Activated T-helper 17 cell treated with anti-CD3 and anti-CD28 coated beads, Interleukin-2, amount 50 U/mL, for 72 hours (primary cell): ENCODE results near the gene SDF2. TPM values are rescaled to one million over a fixed set of nuclear protein-coding genes. Genes with fewer than 3 reads are reported as not detected.
"Not testable (repeated sequence)": the region's sequence is repeated elsewhere in the genome, so short reads cannot be mapped to it uniquely, and the experiment has no call there.

Experiments
- ATAC-seq: fragments of 150-1000 bp; cut with Tn5 transposase; replicated peaks from 2 replicates; pipeline ENCODE4 v1.10.0; 2021; ENCODE audit warnings: mild to moderate bottlenecking, moderate library complexity
- H3K27ac Mint-ChIP-seq: one replicate; pipeline ENCODE4 v1.8.0; 2022; ENCODE audit warnings: mixed read lengths
- H3K27me3 Mint-ChIP-seq: one replicate; pipeline ENCODE4 v1.8.0; 2022; ENCODE audit warnings: mixed read lengths
- H3K36me3 Mint-ChIP-seq: one replicate; pipeline ENCODE4 v1.8.0; 2022; ENCODE audit warnings: low read depth, mild to moderate bottlenecking, mixed read lengths
- H3K4me1 Mint-ChIP-seq: one replicate; pipeline ENCODE4 v1.8.0; 2022; ENCODE audit warnings: mixed read lengths
- H3K4me3 Mint-ChIP-seq: one replicate; pipeline ENCODE4 v1.8.0; 2022; ENCODE audit warnings: mild to moderate bottlenecking, mixed read lengths
- H3K9me3 Mint-ChIP-seq: one replicate; pipeline ENCODE4 v1.8.0; 2022; ENCODE audit warnings: mixed read lengths
- total RNA-seq, 2 donors: library from RNA; stranded (reverse); gene quantifications; one replicate each; pipeline ENCODE4 v1.2.3, GENCODE V29; 2022

Gene SDF2
- total RNA-seq, 2 donors from 2014 or later = 48.3 to 48.6 TPM

GRCh38 chr17:28658766-28659496, 2.8 kb downstream of the SDF2 start:
- not testable (repeated sequence) for H3K4me3 Mint-ChIP-seq, H3K27me3 Mint-ChIP-seq, H3K27ac Mint-ChIP-seq, ATAC-seq, H3K9me3 Mint-ChIP-seq
- Mint-ChIP-seq H3K4me1 (peaks cover 32% of the 10 kb centered on the region), H3K36me3 (peaks cover 70% of the 10 kb centered on the region)

GRCh38 chr17:28658342-28658741, 3.4 kb downstream of the SDF2 start:
- Mint-ChIP-seq H3K36me3 (peaks cover 70% of the 10 kb centered on the region), H3K4me1 (peaks cover 26% of the 10 kb centered on the region)
- not testable (repeated sequence) for H3K27ac Mint-ChIP-seq, ATAC-seq, H3K4me3 Mint-ChIP-seq, H3K9me3 Mint-ChIP-seq, H3K27me3 Mint-ChIP-seq

DNA sequence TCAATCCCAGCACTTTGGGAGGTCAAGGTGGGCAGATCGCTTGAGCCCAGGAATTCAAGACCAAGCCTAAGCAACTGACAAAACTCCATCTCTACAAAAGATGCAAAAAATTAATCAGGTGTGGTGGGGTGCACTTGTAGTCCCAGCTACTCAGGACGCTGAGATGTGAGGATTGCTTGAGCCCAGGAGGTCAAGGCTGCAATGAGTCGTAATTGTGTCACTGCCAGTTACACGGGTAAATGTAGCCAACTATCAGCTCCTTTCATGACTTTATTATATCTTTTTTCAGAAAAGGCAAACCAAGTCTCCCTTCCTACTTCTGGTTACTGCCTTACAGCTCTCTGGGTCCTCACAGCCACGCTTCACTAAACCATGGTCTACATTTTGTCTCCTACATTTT, 4.0 kb downstream of the SDF2 start:
- peaks cover 70% of the 10 kb centered on the region for H3K36me3 Mint-ChIP-seq
- peaks cover 24% of the 10 kb centered on the region for H3K4me1 Mint-ChIP-seq
- no peak for ATAC-seq
- no peak overlapping the region for H3K4me3 Mint-ChIP-seq
- H3K27me3 Mint-ChIP-seq = no peaks in the 10 kb centered on the region
- no peaks in the 10 kb centered on the region for H3K9me3 Mint-ChIP-seq
- H3K27ac Mint-ChIP-seq = no peak overlapping the region

DNA sequence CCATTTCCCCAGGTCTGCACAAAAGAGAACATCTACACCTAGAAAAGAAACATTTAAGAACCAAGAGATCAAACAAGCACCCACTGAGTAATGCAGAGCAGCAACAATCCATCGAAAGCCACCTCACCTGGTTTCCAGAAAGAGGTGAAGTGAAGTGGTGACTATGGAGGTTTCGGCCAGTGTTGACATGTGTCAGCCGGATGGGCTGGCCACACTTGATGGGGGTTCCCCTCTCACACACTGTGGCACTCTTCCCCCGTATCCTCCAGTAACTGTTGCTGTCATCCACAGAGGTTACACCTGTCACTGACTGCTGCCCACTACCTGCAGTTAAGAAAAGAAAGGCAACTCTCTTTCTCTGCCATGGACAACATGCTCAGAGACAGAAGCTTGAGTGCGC, 6.5 kb downstream of the SDF2 start:
- no peak overlapping the region for H3K4me3 Mint-ChIP-seq
- H3K36me3 Mint-ChIP-seq = peaks cover 71% of the 10 kb centered on the region
- no peaks in the 10 kb centered on the region for H3K27me3 Mint-ChIP-seq
- H3K9me3 Mint-ChIP-seq = no peaks in the 10 kb centered on the region
- H3K27ac Mint-ChIP-seq = peak overlapping the region; percentile 21
- peak; percentile 90 for ATAC-seq
- H3K4me1 Mint-ChIP-seq = peaks cover 18% of the 10 kb centered on the region

DNA sequence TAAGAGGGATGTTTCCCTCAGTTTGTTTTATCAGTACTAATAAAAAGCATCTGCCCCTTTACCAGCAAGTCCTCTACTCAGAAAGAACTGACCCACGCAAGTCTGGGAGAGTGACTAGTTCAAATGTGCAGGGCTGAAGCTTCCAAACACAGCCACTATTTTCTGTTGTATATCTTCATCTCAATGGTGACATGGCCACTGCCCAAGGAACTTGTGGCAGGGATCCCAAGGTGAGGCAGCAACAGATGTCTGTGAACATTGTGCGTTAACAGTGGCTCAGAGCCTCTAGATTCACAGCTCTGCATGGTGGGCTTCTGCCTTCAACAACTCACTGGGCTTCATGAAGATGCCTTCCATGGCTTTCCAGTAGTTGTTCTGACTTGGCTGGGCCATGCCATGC, 13.0 kb downstream of the SDF2 start:
- ATAC-seq = no peak

GRCh38 chr17:28646039-28646754, 15.5 kb downstream of the SDF2 start:
- Mint-ChIP-seq H3K4me1 (peaks cover 30% of the 10 kb centered on the region), H3K27ac (peak overlapping the region; percentile 89), H3K27me3 (no peaks in the 10 kb centered on the region), H3K36me3 (peaks cover 60% of the 10 kb centered on the region), H3K9me3 (no peaks in the 10 kb centered on the region), H3K4me3 (peak overlapping the region; percentile 98)
- no peak for ATAC-seq

More for the DNA sequence above, 13.0 kb downstream of the SDF2 start:
- H3K27me3 Mint-ChIP-seq = no peaks in the 10 kb centered on the region
- H3K9me3 Mint-ChIP-seq = no peaks in the 10 kb centered on the region
- peaks cover 24% of the 10 kb centered on the region for H3K4me1 Mint-ChIP-seq
- peak overlapping the region; percentile 42 for H3K27ac Mint-ChIP-seq
- H3K36me3 Mint-ChIP-seq = peaks cover 57% of the 10 kb centered on the region
- no peak overlapping the region for H3K4me3 Mint-ChIP-seq

DNA sequence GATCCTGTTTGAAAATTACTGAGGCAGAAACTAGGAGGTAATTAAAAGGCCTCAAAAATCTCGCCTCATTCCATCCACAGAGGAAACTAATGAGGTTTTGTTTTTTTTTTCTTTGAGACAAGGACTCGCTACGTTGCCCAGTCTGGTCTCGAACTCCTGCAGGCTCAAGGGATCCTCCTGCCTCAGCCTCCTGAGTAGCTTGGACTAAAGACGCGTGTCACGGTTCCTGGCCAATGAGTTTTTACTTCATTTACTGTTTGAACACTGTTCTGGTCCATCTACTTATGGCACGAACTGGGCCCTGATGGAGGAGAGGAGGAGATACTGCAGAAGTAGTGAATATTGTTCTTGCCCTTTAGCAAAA, 16.1 kb downstream of the SDF2 start:
- H3K9me3 Mint-ChIP-seq = no peaks in the 10 kb centered on the region
- no peaks in the 10 kb centered on the region for H3K27me3 Mint-ChIP-seq
- H3K27ac Mint-ChIP-seq = peak overlapping the region; percentile 89
- no peak for ATAC-seq
- peak overlapping the region; percentile 98 for H3K4me3 Mint-ChIP-seq
- peaks cover 60% of the 10 kb centered on the region for H3K36me3 Mint-ChIP-seq
- peaks cover 30% of the 10 kb centered on the region for H3K4me1 Mint-ChIP-seq

GRCh38 chr17:28644787-28645575, 16.7 kb downstream of the SDF2 start, which contains the start of gene BLTP2:
Gene BLTP2, minus strand, starts transcription at chr17:28645158. Its CDS starts 102 bp downstream, at chr17:28645056.
- peak; percentile 99 for ATAC-seq
- Mint-ChIP-seq H3K27ac (peak within 1 kb of the TSS; percentile 92), H3K9me3 (no peaks in the 10 kb centered on the region), H3K4me3 (peak within 1 kb of the TSS; percentile 98), H3K36me3 (peaks cover 66% of the 10 kb centered on the region), H3K27me3 (no peaks in the 10 kb centered on the region), H3K4me1 (peaks cover 30% of the 10 kb centered on the region)

GRCh38 chr17:28643983-28644786, 17.5 kb downstream of the SDF2 start:
- no peak for ATAC-seq
- Mint-ChIP-seq H3K36me3 (peaks cover 72% of the 10 kb centered on the region), H3K9me3 (no peaks in the 10 kb centered on the region), H3K4me1 (peaks cover 30% of the 10 kb centered on the region), H3K4me3 (peak overlapping the region; percentile 98), H3K27me3 (no peaks in the 10 kb centered on the region), H3K27ac (peak overlapping the region; percentile 92)

DNA sequence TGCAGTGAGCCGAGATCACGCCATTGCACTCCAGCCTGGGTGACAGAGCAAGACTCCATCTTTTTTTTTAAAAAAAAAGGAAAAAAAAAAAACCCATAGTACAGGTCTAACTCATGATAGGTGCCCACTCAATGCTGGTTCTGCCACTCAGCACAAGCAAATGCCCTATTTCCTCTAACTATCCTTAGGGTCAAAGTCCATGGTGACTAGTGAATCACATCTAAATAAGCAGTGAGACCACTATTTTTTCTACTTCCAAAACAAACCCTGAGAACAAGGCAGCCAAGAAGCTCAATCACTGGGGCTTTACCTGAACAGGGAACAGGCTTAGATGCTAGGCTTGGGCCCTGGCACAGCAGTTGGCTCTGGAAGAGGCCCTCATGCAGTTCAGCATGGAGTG, 20.1 kb downstream of the SDF2 start:
- ATAC-seq = no peak
- Mint-ChIP-seq H3K4me1 (peaks cover 27% of the 10 kb centered on the region), H3K36me3 (peaks cover 80% of the 10 kb centered on the region), H3K4me3 (no peak overlapping the region), H3K9me3 (no peaks in the 10 kb centered on the region), H3K27me3 (no peaks in the 10 kb centered on the region), H3K27ac (no peak overlapping the region)

DNA sequence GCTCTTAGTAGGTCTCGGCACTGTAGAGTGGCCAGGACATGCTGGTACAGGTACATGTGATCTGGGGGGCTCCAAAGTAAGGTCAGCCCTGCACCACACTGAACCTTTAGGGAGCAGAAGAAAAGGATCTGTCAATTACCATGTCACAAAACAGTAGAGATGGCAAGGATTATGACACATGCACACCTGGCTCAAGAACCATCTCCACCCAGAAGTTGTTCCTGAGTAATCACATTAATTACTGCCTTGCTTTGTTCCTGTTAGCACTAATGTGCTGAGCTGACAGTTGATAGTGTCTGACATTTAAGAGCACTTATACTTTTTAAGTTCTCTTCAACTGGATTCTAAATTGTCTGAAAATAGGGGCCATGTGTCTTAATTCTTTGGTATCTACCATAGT, 26.2 kb downstream of the SDF2 start:
- Mint-ChIP-seq H3K27me3 (no peaks in the 10 kb centered on the region), H3K36me3 (peaks cover 100% of the 10 kb centered on the region), H3K4me3 (no peak overlapping the region), H3K4me1 (peaks cover 14% of the 10 kb centered on the region), H3K27ac (no peak overlapping the region), H3K9me3 (no peaks in the 10 kb centered on the region)
- no peak for ATAC-seq

DNA sequence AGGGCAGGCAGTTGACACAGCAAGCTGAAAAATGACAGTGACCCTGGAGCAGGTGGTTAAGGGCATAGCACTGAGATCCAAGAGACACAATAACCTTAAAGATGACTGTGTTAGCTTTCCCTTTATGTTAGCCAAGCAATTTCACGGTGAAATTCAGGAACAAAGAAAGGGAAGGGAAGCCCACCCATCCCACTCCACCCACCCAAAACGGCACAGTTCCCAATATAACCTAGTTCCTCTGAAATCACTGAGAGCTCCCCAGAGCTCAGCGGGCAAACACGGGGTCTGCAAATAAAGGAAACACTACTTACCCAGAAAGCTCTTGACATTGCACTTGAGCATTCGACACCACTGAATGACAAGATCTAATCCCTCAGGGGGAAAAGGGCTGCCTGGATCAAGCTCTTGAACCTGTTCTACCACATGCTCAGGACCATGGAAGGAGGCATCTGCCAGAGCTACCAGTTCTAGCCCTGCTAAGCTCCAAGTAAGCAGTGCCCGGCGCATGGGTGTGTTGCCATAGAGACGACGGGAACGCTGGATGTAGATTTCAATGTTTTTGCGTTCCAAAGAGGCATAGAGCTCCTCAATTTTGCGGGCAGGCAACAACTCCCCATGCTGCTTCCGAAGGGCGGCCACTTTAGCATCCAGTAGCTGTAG, 27.4 kb downstream of the SDF2 start:
- no peaks in the 10 kb centered on the region for H3K27me3 Mint-ChIP-seq
- peaks cover 100% of the 10 kb centered on the region for H3K36me3 Mint-ChIP-seq
- no peak for ATAC-seq
- H3K4me3 Mint-ChIP-seq = no peak overlapping the region
- H3K27ac Mint-ChIP-seq = peak overlapping the region; percentile 54
- peaks cover 14% of the 10 kb centered on the region for H3K4me1 Mint-ChIP-seq
- no peaks in the 10 kb centered on the region for H3K9me3 Mint-ChIP-seq

DNA sequence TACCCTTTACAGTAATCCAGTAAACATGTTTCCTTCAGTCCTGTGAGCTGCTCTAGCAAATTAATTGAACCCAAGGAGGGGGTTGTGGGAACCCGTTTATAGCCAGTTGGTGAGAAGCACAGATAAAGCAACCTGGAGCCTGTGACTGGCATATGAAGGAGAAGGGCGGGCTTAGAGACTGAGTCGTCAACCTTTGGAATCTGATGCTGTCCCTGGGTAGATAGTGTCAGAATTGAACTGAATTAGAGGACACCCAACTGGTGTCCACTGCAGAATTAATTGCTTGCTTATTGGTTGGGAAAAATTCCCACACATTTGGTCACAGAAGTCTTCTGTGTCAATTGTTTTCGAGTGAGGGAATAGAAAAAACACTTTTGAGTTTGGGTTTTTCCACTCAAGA, 34.9 kb downstream of the SDF2 start:
- Mint-ChIP-seq H3K36me3 (peaks cover 96% of the 10 kb centered on the region), H3K9me3 (no peaks in the 10 kb centered on the region), H3K27me3 (no peaks in the 10 kb centered on the region), H3K27ac (peak overlapping the region; percentile 61), H3K4me1 (peaks cover 10% of the 10 kb centered on the region), H3K4me3 (no peak overlapping the region)
- no peak for ATAC-seq
